Lung (tissue), 12 donors: ENCODE results near the gene MTFR1L. TPM values are rescaled to one million over a fixed set of nuclear protein-coding genes. Genes with fewer than 3 reads are reported as not detected.

Source experiments
- ATAC-seq: fragments of 200-7000 bp; cut with Tn5 transposase; one replicate; pipeline ENCODE4 v1.9.1; 2020; ENCODE audit warnings: moderate number of reproducible peaks; ENCODE audit not compliant: insufficient read depth, low FRiP score
- DNase-seq, 3 donors: peaks; one replicate each; pipeline ENCODE4 v3.0.0-alpha.2; 2013 to 2017
- H3K27ac ChIP-seq, 2 donors: one replicate each; pipeline ENCODE4 v1.5.1; 2013; ENCODE audit warnings: mild to moderate bottlenecking in 2 of 2, moderate library complexity in 2 of 2, control low read depth in 1 of 2, inconsistent platforms in 1 of 2, low read depth in 1 of 2, low read length in 1 of 2
- H3K27me3 ChIP-seq, 3 donors: one replicate each; pipeline ENCODE4 v1.5.1; 2013; ENCODE audit warnings: low read length in 2 of 3; ENCODE audit not compliant: control insufficient read depth in 3 of 3, insufficient read depth in 3 of 3
- H3K36me3 ChIP-seq, 4 donors: one replicate each; pipeline ENCODE4 v1.5.1; 2013; ENCODE audit warnings: low read length in 4 of 4, mild to moderate bottlenecking in 1 of 4, moderate library complexity in 1 of 4; ENCODE audit not compliant: control insufficient read depth in 4 of 4, insufficient read depth in 4 of 4
- H3K4me1 ChIP-seq, 5 donors: one replicate each; pipeline ENCODE4 v1.5.1; 2013; ENCODE audit warnings: low read length in 5 of 5, mild to moderate bottlenecking in 2 of 5, moderate library complexity in 1 of 5; ENCODE audit not compliant: control insufficient read depth in 5 of 5, insufficient read depth in 5 of 5
- H3K4me3 ChIP-seq: one replicate; pipeline ENCODE4 v1.5.1; 2013; ENCODE audit warnings: mild to moderate bottlenecking, control low read depth, moderate library complexity
- H3K9ac ChIP-seq, 2 donors: one replicate each; pipeline ENCODE4 v1.5.1; 2013; ENCODE audit warnings: low read length in 2 of 2, control low read depth in 1 of 2; ENCODE audit not compliant: insufficient read depth in 1 of 2
- H3K9me3 ChIP-seq, 4 donors: one replicate each; pipeline ENCODE4 v1.5.1; 2013; ENCODE audit warnings: low read length in 3 of 4, mild to moderate bottlenecking in 1 of 4, moderate library complexity in 1 of 4; ENCODE audit not compliant: control insufficient read depth in 4 of 4, insufficient read depth in 3 of 4
- CTCF ChIP-seq: IDR thresholded peaks from 2 replicates; pipeline ENCODE4 v1.5.1; 2012; ENCODE audit warnings: mild to moderate bottlenecking; ENCODE audit errors: control extremely low read depth, extremely low read depth
- WGBS, 2 donors: extraction: QIAGEN DNeasy Blood & Tissue Kit; methylation state at CpG; one replicate each; pipeline ENCODE4 v1.1.7; 2013; 5-methylcytosine and 5-hydroxymethylcytosine counted together
- polyA plus RNA-seq, 2 donors: library from polyadenylated mRNA; stranded (reverse); fragments of 200-250 nt; gene quantifications; one replicate each; pipeline ENCODE4 v1.2.1, GENCODE V29; 2013
- total RNA-seq, 2 donors: library from RNA; depleted of rRNA in 1 of 2; stranded (reverse); fragments of >200 nt in 1 of 2; gene quantifications; one replicate each; pipeline ENCODE4 v1.2.1, GENCODE V29; 2014 to 2021
- donor health status: control.
- donor health status: control.
- donor health status: Bipolar disorder and iron deficiency.
- donor health status: healthy.
- donor health status: DM: yes; HTN: yes; CAD: no.

MTFR1L gene
- total and polyA plus RNA-seq, 4 donors = 35.4 to 43.6 (median 38.4) TPM

GRCh38 chr1:25798666-25799351 is 20.9 kb upstream of the MTFR1L start:
- H3K9me3 ChIP-seq = no peaks in the 10 kb centered on the region
- peak overlapping the region in 1 of 2 donors; percentile 59 for H3K27ac ChIP-seq
- H3K9ac ChIP-seq = no peak overlapping the region
- H3K27me3 ChIP-seq = no peaks in the 10 kb centered on the region
- ATAC-seq = no peak
- DNase-seq = no peak
- no peaks in the 10 kb centered on the region for H3K36me3 ChIP-seq
- H3K4me1 ChIP-seq = peaks cover 0 to 19% (median 2%) of the 10 kb centered on the region in 5 donors
- TF ChIP-seq CTCF = no peak
- H3K4me3 ChIP-seq = no peak overlapping the region
- 75 to 90% methylated on average over 8 of the region's 8 CpGs for WGBS, 2 donors

- DNase-seq = no peak
- Histone ChIP-seq H3K9ac (peak overlapping the region in 1 of 2 donors; percentile 42), H3K27me3 (no peaks in the 10 kb centered on the region), H3K4me1 (peaks cover 0 to 19% (median 2%) of the 10 kb centered on the region in 5 donors), H3K9me3 (no peaks in the 10 kb centered on the region), H3K36me3 (no peaks in the 10 kb centered on the region), H3K4me3 (peak overlapping the region; percentile 18), H3K27ac (peak overlapping the region; percentile 38 to 90)
- no peak for ATAC-seq
- no peak for TF ChIP-seq CTCF
- WGBS, 2 donors = 20 to 27% methylated on average over 12 of the region's 12 CpGs
Measured at GRCh38 chr1:25799352-25799934, 20.3 kb upstream of the MTFR1L start.

- WGBS, 2 donors = 1% methylated on average over 32 to 89 of the region's 91 CpGs
- no peaks in the 10 kb centered on the region for H3K9me3 ChIP-seq
- peak within 1 kb of the TSS; percentile 70 for H3K4me3 ChIP-seq
- peaks cover 0 to 2% (median under 1%) of the 10 kb centered on the region in 4 donors for H3K36me3 ChIP-seq
- peak within 1 kb of the TSS; percentile 63 to 65 for H3K9ac ChIP-seq
- H3K27ac ChIP-seq = peak within 1 kb of the TSS; percentile 81 to 90
- H3K4me1 ChIP-seq = peaks cover 0 to 19% (median 2%) of the 10 kb centered on the region in 5 donors
- H3K27me3 ChIP-seq = no peaks in the 10 kb centered on the region
- ATAC-seq = peak; percentile 41
- TF ChIP-seq CTCF = no peak
- peak; percentile 70 to 84 (median 81) for DNase-seq
Measured at GRCh38 chr1:25799935-25800702, 19.6 kb upstream of the MTFR1L start, which contains the start of gene SELENON. Gene SELENON (plus strand): TSS chr1:25800193. CDS start chr1:25800231, 38 bp downstream.
